ENCODE measurements around the gene MDH2. TPM values are rescaled to one million over a fixed set of nuclear protein-coding genes. Genes with fewer than 3 reads are reported as not detected.

The MDH2 gene

Small RNA genes lying within 50 kb of the gene (small RNA-seq; reads per million reads assigned to genes)
- gene RNU6-863P (ENCODE audit: insufficient read depth): not detected
